Effector CD8-positive, alpha-beta T cell (primary cell): ENCODE measurements around the gene WIPF2.
"Not testable (repeated sequence)": the region's sequence is repeated elsewhere in the genome, so short reads cannot be mapped to it uniquely, and the experiment has no call there.

Experiments used
- DNase-seq: peaks from one replicate; lab custom pipeline; 2025; lab: John Stamatoyannopoulos, UW

Gene WIPF2

DNA sequence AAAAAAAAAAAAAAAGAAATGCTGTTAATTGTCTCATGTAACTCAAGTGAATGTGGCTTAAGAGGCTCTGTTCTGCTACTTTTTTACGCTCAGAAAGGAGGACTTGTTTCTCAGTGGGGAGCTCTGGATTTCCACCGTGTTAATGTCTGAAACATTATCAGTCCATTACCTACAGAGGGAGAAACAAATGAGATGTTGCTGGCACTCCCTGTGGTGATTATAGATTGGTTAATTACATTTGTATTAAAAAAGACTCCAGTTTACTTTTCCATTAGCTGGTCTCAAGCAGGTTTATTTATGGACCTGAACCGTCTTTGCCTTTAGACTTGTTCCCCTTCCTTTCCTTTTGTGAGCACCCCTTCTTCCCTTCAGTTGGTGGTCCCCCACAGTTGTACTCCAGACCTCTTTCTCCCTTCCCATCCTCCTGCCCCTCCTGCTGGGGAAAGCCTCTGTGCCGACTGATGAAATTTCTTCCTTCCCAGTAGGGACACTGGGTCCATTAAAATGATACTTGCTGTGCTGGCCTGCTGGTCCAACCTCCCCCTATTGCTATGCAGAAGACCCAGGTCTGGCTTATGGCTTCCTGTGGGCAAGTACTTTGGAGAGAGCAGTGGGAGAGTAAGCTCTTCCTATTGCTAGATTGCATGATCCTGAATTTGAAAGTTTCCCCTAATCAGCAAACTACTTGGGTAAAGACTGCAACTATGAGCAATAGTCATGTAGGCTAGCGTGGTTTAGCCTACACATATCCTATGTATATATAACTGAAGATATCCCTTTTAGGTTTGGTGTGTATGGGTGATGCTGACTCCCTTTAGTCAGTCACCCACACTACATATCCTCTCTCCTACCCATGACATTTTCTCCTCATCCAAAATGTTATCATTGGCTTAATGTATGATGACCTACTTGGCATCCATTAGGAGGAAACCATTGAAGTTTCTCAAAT is 76.7 kb downstream of the WIPF2 start:
- no peak for DNase-seq

DNA sequence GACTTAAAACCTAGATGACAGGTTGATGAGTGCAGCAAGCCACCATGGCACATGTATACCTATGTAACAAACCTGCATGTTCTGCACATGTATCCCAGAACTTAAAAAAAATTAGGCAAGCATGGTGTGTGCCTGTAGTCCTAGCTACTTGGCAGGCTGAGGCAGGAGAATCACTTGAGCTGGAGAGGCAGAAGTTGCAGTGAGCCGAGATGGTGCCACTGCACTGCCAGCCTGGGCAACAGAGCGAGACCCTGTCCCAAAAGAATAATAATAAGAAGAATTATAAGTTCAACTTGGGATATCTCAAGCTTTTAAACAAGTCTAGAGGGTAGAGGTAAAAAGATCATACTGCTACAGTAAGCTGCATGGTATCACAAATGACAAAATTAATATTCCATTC is 78.4 kb downstream of the WIPF2 start:
- DNase-seq, result no peak

DNA sequence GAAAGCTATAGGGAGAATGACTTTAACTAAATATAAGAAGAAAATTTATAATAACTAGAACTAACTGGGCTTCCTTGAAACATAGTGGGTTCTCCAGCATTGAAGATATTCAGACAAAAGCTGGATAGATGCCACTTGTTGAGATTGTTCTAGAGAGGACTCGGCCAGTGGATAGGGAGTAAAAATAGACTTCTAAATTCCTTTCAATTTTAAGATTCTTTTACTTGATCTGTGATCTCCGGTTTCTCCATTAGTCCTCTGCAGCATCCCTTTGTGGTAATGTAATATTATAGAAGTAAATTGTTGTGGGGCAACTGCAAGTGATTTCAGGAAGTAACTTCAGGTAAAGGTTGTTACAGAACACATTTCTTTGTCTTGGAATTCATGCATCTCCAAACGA is 79.6 kb downstream of the WIPF2 start:
- no peak for DNase-seq

DNA sequence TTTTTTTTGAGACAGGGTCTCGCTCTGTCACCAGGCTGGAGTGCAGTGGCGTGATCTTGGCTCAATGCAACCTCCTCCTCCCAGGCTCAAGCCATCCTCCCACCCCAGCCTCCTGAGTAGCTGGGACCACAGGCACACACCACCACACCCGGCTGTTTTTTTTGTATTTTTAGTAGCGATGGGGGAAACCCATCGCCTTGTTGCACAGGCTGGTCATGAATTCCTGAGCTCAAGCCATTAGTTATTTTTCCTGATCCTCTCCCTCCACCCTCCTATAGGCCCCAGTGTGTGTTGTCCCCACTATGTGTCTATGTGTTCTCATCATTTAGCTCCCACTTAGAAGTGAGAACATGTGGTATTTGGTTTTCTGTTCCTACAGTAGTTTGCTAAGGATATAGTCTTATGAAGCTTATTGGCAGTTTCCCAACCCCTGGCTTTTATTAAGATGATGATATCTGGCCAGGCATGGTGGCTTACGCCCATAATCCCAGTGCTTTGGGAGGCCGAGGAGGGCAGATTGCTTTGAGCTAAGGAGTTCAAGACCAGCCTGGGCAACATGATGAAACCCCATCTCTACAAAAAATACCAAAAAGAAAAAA is 80.2 kb downstream of the WIPF2 start:
- not testable (repeated sequence) for DNase-seq

DNA sequence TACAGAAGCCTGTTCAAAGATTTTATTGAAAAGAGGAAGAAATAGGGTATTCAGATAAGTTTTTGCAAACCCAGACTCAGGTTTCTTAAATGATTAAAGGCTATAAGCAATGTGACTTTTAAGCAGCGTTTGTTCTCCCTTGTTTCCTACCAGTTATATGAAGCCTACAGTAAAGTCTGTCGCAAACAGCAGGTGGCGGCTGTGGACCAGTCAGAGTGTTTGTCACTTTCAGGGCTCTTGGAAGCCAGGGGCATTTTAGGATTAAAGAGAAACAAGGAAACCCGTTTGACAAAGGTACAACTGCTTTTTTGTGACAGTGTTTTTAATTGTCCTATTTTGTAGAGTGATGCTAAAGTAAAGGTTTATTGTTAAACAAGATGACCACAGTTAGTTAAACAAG is 82.2 kb downstream of the WIPF2 start:
- DNase-seq, result no peak

DNA sequence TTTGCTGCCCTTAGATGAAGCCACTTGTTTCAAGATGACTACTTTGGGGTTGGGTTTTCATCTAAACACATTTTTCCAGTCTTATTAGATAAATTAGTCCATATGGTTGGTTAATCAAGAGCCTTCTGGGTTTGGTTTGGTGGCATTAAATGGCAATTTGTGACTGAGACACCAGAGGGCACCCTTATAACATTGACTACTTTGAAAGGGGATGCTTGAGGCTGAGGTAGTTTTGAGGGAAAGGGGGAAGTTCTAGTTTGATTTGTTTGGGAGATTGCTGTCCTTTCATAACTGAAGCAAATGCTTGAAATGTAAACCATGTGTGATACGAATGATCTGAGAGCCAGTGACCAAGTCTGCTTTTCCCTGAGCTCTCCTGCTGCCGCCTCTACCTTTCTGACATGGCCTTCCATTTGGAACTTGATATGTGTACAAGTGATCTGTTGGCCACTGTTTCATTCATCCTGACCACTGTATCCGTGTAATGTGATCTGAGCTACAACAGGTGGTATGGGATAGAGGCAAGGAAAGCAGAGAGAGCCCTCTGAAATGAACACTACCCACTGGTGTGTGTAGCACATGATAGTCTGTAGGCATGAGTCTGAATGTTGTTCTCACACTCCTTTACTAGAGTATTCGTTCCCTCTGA is 84.0 kb downstream of the WIPF2 start:
- DNase-seq, result peak; percentile 36

DNA sequence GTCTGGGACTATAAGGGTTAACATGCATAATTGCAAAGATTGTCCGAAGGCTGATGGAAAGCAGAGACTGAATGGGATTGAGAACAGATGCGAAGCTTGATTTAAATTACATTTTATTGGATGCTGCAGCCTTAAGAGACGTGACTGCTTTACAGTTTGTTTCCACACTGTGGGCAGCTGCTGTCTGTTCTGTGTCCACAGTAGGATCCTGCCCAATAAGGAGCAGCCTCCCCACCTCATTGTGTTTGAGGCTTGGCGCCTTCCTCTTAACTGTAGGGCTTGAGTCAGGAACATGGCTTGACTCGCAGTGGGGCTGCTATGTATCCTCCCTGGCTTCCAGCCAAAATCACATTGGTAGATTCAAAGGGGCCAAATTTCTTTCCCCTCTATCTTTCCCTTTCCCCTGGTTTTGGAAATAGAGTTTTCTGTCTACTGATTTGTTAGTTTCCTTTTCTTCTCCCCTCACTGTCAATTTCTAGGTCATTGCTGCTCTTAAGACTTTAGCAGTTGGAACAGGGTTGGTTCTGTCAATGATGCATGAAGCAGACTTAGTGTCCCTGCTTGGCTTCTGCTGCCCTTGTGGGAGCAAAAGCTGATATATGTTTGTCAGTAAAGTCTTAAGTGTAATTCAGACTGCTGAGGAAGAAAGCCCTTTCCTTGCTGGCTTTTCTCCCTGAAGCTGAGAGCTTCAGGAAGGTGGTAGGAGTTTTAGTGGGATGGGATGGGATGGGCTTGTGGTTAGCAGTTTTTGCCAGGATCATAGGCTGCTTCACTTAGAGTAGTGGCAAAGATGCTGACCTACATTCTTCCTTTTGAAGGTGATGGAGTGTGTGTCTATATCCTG is 84.8 kb downstream of the WIPF2 start:
- no peak for DNase-seq

DNA sequence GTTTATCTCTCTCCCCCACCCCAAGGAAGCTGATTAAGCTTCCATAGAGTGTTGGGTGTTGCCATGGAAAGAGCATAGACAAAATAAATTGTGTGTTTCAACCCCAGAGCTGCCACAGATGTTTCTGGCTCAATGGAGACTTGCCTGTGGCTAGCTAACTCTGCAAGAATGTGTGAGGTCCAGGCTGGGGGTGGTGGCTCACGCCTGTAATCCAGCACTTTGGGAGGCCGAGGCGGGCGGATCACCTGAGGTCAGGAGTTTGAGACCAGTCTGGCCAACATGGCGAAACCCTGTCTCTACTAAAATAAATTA is 85.4 kb downstream of the WIPF2 start:
- not testable (repeated sequence) for DNase-seq

DNA sequence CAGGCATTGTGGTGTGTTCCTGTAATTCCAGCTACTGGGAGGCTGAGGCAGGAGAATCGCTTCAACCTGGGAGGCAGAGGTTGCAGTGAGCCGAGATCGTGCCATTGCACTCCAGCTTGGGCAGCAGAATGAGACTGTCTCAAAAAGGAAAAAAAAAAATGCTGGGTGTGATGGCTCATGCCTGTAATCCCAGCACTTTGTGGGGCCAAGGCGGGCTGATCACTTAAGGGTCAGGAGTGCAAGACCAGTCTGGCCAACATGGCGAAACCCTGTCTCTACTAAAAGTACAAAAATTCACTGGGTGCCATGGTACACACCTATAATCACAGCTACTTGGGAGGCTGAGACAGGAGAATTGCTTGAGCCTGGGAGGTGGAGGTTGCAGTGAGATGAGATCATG is 85.8 kb downstream of the WIPF2 start:
- not testable (repeated sequence) for DNase-seq

DNA sequence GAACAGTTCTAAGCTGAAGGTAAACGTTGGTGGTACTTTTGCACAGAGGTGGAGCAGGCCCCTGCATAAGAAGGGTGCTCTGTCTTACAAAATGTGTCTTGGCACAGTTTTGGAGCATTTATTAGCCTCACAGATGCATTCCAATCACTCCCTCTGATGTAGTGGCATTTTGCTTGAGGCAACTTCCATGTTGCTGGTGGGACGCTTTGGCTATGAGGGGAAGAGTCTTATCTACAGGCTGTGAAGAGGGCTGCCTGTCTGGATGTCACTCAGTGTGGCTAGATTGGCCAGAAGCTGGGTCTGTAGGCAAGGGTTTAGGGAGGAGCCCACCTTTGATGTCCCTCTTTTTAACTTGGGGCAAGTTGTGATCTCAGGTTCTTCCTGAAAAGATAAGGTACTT is 87.3 kb downstream of the WIPF2 start:
- DNase-seq, result no peak

DNA sequence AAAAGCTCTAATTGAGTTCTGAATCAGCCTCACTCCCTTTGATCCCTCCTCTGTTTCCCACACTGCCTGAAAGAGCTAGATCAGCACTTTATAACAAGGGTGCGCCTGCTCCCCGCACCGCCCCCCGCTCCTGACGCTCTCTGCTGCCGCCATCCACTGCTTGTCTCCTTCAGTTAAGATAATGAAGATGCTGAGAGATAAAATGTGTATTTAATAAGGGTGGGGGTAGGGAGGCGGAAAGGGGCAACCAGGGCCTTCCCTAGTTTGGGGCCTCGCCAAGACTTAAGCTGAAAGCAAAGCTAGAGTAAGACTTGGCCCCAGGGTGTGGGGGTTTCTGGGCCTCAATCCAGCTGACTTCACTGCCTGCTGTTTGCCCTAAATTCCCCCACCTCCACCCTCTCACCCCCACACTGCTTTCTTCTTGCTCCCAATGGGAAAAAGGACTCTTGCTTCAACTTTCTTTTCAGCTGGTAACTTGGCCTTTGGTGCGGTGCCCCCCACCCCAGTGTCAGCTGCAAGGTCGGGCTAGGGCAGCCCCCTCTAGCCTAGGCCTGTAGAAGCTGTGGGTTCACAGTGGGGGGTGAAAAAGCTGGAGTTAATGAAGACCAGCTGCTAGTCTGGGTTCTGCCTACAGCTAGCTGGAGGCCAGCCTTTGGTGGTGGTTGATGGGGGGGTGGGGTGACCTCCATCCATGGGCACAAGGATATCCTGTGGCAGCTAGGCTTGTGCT is 88.1 kb downstream of the WIPF2 start:
- DNase-seq, result no peak

DNA sequence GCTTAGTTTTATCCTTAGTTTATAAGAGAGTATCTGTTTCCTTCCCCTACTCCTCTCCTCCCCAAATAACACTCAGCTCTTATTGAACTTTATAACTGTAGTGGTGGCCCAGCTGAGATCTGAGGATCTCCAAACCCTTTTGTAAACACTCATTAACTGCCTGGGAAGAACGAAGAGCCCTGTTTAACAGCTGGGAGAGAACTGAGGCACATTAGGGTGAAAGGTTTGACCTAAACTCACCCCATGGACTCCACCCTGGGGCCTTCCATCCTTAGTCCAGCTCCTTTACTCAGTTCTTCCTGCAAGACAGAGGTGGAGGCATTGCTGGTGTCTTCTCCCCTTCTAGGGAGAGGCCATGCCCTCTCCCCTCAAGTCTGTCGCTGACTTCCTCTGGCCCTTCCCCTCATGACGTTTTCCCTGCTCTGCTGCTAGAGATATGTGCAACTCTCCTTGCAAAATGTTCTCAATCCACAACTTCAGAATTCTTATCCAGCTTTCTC is 88.7 kb downstream of the WIPF2 start:
- DNase-seq, result no peak

DNA sequence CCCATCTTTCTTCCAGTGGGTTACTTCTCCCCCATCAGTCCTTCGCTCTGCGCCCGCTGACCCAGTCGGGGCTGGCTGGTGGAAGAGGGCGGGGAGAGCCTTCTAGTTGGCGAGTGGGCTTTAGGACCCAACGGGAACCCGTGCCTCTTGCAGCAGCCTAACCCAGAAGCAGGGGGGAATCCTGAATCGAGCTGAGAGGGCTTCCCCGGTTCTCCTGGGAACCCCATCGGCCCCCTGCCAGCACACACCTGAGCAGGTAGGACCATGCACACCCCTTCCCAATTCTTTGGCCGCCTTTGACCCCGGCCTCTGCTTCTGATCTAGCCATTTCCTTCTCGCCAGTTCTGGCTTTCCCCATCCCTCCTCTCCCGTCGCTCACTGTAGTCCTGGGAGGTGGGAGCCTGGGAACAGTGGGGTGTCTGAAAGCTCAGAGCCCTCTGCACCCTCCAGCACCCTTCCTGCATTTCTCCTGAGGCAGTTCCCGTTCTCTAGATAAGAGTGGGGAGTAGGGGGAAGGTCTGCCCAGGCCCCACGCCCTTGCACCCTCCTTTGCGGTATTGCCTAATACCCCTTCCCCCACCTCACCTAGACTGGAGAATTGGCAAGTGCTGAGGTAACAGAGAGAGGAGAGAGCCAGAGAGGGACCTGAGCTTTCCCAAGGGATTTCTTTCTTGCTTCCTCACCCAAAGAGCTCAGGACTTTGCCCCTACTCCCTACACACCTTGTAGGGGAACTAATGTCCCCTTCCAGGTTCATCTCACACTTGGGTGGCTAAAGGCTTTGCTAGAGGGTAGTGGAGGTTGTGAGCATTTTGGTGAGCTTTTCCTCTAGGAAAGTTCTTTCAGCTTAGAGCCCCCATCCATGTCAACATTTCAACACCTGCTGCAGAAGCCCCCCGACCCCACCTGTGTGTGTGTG is 90.2 kb downstream of the WIPF2 start, which contains the start of gene RARA:
Gene RARA, plus strand, starts transcription at position 150 of the 918 bp plus-strand sequence. CDS start 22,039 bp downstream, outside the sequence.
- DNase-seq, result no peak

DNA sequence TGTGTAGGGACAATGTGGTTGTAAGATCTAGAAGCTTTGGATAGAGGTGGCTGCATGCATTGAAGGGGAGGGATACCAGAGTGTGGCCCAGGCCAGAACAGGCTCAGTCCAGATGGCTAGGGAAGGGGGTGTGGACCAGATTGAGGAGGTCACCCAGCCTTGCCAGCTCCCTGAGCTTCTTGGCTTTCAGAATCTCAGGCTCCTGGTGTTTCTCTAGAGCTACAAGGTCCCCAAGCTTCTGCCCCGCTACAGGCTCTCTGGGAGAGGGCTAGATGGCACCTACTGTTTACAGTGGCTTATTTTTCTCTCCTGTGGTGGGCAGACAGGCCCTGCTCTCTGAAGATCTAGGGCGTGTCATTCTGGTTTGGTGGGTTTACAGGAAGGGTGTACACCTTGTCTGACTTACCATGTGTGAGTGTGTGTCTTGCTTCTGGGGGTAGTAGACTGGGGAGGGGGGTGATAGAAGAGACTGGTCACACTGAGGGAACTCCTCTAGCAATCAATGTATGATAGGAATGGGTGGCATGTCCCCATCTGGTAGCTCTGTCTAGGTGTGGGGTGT is 90.9 kb downstream of the WIPF2 start:
- DNase-seq, result no peak

DNA sequence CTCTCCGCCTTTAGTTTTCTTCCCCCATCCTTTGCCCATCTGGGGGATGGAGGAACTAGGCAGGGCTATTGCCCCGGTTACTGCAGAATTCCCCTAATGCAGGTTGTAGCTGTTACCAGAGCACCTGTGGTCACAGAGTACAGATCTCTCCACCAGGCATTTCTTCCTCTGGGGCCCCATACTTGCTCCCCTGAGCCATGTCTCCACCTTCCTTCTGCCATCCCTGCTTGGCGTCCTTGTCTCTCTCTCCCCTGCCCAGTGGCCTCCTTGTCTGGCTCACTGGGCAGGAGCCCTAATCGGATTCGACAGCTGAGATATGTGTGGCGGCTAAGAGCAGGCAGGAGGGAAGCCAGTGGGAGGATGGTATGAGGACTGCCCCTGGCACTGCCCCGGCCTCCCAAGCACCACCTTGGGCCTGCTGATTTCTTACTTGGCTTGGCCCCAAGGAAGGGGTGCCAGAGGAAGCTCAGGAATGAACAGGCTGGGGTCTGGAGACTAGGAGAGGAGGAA is 91.8 kb downstream of the WIPF2 start:
- no peak for DNase-seq

DNA sequence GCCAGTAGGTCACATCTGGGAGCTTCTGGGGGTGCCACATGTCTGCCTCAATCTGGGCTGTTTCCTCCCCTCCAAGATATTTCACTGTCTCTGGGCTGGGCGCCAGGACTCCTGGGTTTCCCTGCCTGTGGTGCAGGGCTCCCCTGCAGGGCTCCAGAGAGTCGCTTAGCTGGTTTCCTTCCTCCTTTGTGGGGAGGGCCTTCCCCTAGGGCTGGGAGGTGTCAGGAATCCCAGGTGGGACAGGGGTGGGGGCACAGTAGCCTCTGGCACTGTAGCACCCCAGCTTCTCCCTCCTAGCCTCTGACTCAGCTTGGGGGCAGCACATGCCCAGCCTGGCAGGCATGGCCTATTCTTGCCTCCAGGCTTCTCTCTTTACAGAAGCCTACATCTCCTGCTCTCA is 92.5 kb downstream of the WIPF2 start:
- no peak for DNase-seq

DNA sequence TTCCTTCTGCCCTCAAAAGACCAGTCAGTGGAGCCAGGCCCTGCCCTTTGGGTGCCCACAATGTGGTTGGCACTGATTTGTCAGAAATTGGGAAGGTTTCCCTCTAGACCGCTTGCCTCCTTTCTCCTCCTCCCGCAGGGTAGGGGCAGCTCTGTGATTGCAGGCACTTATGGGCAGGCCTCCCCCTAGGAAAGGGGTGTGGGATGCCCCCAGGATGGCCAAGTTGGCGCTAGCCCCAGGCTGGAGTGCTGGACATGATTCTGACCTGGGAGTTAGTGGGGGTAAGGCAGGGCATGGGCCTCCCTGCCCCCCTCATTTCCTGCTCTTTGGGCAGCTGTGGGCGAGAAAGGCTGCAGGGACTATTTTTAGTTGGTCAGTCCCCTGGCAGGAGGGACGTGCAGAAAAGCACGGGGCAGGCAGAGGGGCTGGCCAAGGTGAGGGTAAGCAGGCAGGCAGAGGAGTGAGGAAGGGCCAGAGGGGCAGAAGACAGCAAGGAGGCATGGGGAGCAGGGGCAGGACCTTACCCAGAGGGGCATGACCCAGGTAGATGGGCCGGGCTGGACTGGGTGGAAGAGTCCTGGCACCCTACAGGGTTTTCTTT is 93.1 kb downstream of the WIPF2 start:
- DNase-seq, result no peak

DNA sequence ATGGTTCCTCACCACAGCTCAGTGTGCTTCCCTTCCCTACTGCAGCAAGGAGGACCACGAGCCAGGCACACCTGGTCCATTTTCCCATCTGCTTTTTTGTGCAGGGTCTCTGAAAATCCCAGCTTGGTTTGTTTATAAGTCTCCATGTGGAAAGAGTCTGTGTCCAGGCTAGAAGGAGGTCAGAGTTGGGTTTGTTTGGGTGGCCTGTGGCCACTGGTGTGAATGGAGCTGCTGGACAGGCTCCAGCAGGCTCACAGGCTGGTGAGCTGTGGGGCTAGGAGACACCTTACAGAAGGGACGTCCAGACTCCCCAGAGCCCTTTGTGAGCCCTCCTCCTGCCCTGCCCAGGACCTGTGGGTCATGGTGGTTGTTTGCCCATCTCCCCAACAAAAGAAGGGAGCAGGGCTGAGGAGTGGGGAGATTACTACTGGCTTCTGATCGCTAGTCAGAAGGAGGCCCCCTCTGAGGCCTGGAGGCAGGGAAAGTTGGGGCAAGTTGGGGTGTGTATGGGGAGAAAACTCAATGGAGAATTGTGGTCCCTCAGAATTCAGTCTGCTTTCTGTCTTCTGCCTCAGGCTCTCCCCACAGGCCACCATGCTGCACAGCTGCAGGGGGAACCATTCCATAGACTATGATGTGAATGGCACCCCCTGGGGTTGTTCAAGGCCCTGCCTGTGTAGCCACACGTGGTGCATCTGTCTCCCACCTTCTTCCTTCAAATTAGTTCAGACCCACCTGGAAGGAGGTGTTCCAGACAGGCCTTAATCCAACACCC is 94.0 kb downstream of the WIPF2 start:
- no peak for DNase-seq
